HG02759 (cell line): ENCODE measurements around the gene AURKB.
"Not testable (repeated sequence)": the region's sequence is repeated elsewhere in the genome, so short reads cannot be mapped to it uniquely, and the experiment has no call there.

Source experiments
- ATAC-seq: cut with Tn5 transposase; IDR thresholded peaks from one replicate; pipeline ENCODE4 v1.9.1; 2021; ENCODE audit warnings: mild to moderate bottlenecking, moderate library complexity; ENCODE audit not compliant: unreplicated experiment

The AURKB gene

GRCh38 chr17:8209907-8210760 lies at the start of gene AURKB:
Gene AURKB (minus strand): TSS chr17:8210575. CDS start chr17:8210224, 351 bp downstream.
- peak; percentile 89 for ATAC-seq

GRCh38 chr17:8257801-8258200 lies 47.4 kb upstream of the AURKB start:
- ATAC-seq, result no peak

GRCh38 chr17:8256691-8257090 lies 46.3 kb upstream of the AURKB start:
- no peak for ATAC-seq

GRCh38 chr17:8256291-8256690 lies 45.9 kb upstream of the AURKB start:
- ATAC-seq, result no peak

GRCh38 chr17:8255499-8255898 lies 45.1 kb upstream of the AURKB start:
- no peak for ATAC-seq

- ATAC-seq, result no peak
These were observed 44.5 kb upstream of the AURKB start for GRCh38 chr17:8254881-8255280.

- ATAC-seq, result no peak
These were observed 43.4 kb upstream of the AURKB start for GRCh38 chr17:8253801-8254200.

GRCh38 chr17:8251411-8251810 lies 41.0 kb upstream of the AURKB start:
- not testable (repeated sequence) for ATAC-seq

GRCh38 chr17:8249621-8250500 lies 39.5 kb upstream of the AURKB start:
- no peak for ATAC-seq

- ATAC-seq, result peak; percentile 59
These were observed 38.6 kb upstream of the AURKB start, which contains the start of gene PFAS for GRCh38 chr17:8248751-8249607. Gene PFAS (plus strand): TSS chr17:8249289. CDS start chr17:8253938, 4,649 bp downstream.

- no peak for ATAC-seq
These were observed 34.4 kb upstream of the AURKB start for GRCh38 chr17:8244768-8245167.

GRCh38 chr17:8243827-8244226 lies 33.5 kb upstream of the AURKB start:
- ATAC-seq, result no peak

- ATAC-seq, result no peak
These were observed 27.5 kb upstream of the AURKB start for GRCh38 chr17:8237886-8238285.

- ATAC-seq, result no peak
These were observed 26.8 kb upstream of the AURKB start for GRCh38 chr17:8237175-8237574.

GRCh38 chr17:8235676-8236075 lies 25.3 kb upstream of the AURKB start:
- ATAC-seq, result no peak

GRCh38 chr17:8234361-8235270 lies 24.2 kb upstream of the AURKB start:
- ATAC-seq, result no peak

GRCh38 chr17:8231701-8232100 lies 21.3 kb upstream of the AURKB start:
- ATAC-seq, result no peak

- ATAC-seq, result no peak
These were observed 16.8 kb upstream of the AURKB start for GRCh38 chr17:8227238-8227581.

- no peak for ATAC-seq
These were observed 16.3 kb upstream of the AURKB start for GRCh38 chr17:8226536-8227237.
